A549 treated with Hydrocortisone at 1 μM for 4 hours (cell line): ENCODE measurements around the gene CMPK2. TPM values are rescaled to one million over a fixed set of nuclear protein-coding genes. Genes with fewer than 3 reads are reported as not detected.

Experiments
- total RNA-seq: library from RNA; stranded (reverse); fragments of 200-300 nt; extraction: Qiagen RNA extraction; gene quantifications from 5 replicates; pipeline ENCODE4 v1.2.3, GENCODE V29; 2022

CMPK2 gene
- total RNA-seq = 0.51 to 1.0 TPM (median 0.78 TPM) in 5 replicates

GRCh38 chr2:6865346-6866274, at the start of gene CMPK2:
CMPK2 (minus strand) TSS chr2:6865907; CDS start chr2:6865696, 211 bp downstream.

GRCh38 chr2:6877402-6878304, 11.9 kb upstream of the CMPK2 start, which contains the start of gene RSAD2:
RSAD2 (plus strand) TSS chr2:6877777; CDS start chr2:6877801, 24 bp downstream.

Other genes with a start within 250 kb of the CMPK2 start
- 0.15 to 0.32 TPM (median 0.25 TPM) in 5 replicates for gene RSAD2, start 11.9 kb upstream of the CMPK2 start, total RNA-seq
- 6.5 to 9.9 TPM (median 8.7 TPM) in 5 replicates for gene RNF144A, start 51.5 kb upstream of the CMPK2 start, total RNA-seq